ENCODE measurements around the gene CA5A. TPM values are rescaled to one million over a fixed set of nuclear protein-coding genes. Genes with fewer than 3 reads are reported as not detected.

The CA5A gene
- total RNA-seq, 4 donors from 2014 or later: not detected

DNA sequence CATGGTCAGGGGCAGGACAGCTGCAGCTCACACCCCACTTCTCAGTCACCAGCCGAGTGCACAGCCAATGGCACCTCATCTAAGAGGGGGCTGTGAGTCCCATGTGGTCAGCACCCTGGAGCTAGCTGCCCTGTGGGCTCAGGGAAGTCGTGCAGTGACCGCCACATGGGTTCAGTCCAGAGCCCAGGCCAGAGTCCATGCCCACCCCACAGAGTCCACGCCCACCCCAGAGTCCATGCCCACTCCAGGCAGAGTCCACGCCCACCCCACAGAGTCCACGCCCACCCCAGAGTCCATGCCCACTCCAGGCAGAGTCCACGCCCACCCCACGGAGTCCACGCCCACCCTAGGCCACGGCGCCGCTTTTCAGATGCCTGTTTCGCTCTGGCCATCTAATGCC, 91.1 kb downstream of the CA5A start:
- ATAC-seq: no peak
- intact Hi-C loops (cut with DNase I; ENCODE audit: low total_unique reads) (no loop called here), in situ Hi-C loops (cut with MboI; ENCODE audit: low sequenced_read_pairs in 4 of 4) (no loop called here)
- H3K27me3 ChIP-seq: no peaks in the 10 kb centered on the region
- peaks cover 32 to 54% of the 10 kb centered on the region in 2 donors for H3K4me1 ChIP-seq
- no peak overlapping the region for H3K4me3 ChIP-seq
- no peaks in the 10 kb centered on the region for H3K9me3 ChIP-seq
- no peak for DNase-seq
- H3K27ac ChIP-seq: peak overlapping the region in 3 of 4 donors; percentile 62 to 100 (median 73)
- TF ChIP-seq, protein P1, sequence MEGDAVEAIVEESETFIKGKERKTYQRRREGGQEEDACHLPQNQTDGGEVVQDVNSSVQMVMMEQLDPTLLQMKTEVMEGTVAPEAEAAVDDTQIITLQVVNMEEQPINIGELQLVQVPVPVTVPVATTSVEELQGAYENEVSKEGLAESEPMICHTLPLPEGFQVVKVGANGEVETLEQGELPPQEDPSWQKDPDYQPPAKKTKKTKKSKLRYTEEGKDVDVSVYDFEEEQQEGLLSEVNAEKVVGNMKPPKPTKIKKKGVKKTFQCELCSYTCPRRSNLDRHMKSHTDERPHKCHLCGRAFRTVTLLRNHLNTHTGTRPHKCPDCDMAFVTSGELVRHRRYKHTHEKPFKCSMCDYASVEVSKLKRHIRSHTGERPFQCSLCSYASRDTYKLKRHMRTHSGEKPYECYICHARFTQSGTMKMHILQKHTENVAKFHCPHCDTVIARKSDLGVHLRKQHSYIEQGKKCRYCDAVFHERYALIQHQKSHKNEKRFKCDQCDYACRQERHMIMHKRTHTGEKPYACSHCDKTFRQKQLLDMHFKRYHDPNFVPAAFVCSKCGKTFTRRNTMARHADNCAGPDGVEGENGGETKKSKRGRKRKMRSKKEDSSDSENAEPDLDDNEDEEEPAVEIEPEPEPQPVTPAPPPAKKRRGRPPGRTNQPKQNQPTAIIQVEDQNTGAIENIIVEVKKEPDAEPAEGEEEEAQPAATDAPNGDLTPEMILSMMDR (IDR thresholded peaks at IDR 0.05 in 4 of 5, conservative IDR thresholded peaks at IDR 0.05 in 1 of 5): no peak
- peaks cover 0 to 16% of the 10 kb centered on the region in 2 donors for H3K36me3 ChIP-seq

DNA sequence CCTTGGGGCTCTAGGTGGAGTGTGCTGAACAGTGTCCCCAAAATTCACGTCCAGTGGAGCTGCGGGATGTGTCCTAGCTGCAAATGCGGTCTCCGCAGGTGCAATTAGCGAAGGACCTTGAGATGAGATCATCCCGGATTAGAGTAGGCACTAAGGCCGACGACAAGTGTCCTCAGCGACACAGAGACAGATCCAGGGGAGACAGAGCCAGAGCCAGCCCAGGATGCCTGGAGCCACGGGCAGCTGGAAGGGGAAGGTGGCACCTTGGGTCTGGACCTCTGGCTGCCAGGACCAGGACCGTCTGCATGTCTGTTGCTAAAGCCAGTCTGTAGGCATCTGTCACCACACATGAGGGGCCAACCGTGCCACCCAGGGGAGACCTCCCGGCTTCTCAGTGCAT, 91.5 kb downstream of the CA5A start:
- TF ChIP-seq, protein P1 (IDR thresholded peaks at IDR 0.05 in 4 of 5, conservative IDR thresholded peaks at IDR 0.05 in 1 of 5): no peak
- H3K27ac ChIP-seq: peak overlapping the region in 1 of 4 donors; percentile 51
- DNase-seq: no peak
- no peaks in the 10 kb centered on the region for H3K9me3 ChIP-seq
- H3K4me1 ChIP-seq: peaks cover 28 to 50% of the 10 kb centered on the region in 2 donors
- peaks cover 0 to 20% of the 10 kb centered on the region in 2 donors for H3K36me3 ChIP-seq
- ATAC-seq: no peak
- intact Hi-C loops (cut with DNase I; ENCODE audit: low total_unique reads): no loop called here
- H3K27me3 ChIP-seq: no peaks in the 10 kb centered on the region
- no peak overlapping the region for H3K4me3 ChIP-seq
- in situ Hi-C loops (cut with MboI; ENCODE audit: low sequenced_read_pairs in 4 of 4): no loop called here

DNA sequence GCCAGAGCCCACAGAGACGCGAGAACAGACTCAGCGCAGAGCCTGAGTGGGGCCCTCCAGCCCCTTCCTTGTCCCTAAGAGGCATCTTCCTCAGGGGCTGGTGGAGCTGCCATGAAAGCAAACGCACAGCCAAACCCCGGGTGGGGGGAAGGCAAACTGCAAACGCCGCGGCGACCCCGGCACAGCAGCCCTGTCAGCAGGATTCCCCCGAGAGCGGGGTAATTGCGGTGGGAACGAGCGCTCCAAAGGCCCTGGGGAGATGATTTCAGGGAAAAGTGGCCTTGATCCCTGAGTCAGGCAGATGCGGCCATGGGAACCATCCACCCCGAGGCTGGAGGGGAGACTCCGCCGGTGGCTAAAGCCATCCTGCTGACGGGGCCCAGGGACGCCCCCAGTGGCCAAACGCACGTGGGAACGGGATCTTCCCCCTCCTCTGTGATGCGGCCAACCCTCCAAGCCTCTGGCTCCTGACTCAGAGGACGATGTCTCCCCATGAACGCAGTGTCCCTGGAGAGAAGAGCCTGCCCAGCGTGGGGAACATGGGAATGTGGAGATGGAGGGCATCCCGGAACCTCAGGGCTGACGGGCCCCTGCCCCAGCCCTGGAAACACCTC, 92.1 kb downstream of the CA5A start:
- DNase-seq: no peak

DNA sequence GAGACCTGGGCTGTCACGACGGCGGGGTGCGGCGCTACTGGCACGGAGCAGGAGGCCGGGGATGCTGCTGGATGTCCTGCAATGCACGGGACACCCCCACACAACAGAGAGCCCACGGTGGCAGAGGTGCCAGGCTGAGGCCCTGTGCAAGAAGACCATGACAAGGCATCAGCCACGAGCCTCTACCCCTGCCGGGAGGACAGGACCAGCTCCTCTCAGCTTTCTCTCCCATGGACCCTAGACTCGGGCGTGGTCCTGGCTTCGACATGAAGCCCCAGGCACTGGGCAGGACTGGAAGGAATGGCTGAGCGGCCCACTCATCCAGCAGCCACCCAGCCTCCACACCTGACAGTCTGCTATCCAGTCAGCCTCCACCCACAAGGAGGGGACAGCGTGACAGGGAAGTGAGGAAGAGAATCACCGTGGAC, 92.6 kb downstream of the CA5A start:
- in situ Hi-C loops (cut with MboI; ENCODE audit: low sequenced_read_pairs in 4 of 4) (no loop called here), intact Hi-C loops (cut with DNase I; ENCODE audit: low total_unique reads) (loop anchor here (2.0 kb wide), 1 partner anchor 15 kb away; no protein-coding TSS in a partner anchor)
- no peak for TF ChIP-seq POLR2A (IDR thresholded peaks at IDR 0.05)
- TF ChIP-seq, protein P1 (IDR thresholded peaks at IDR 0.05 in 4 of 5, conservative IDR thresholded peaks at IDR 0.05 in 1 of 5): no peak
- Histone ChIP-seq H3K27me3 (no peaks in the 10 kb centered on the region), H3K27ac (peak overlapping the region in 1 of 4 donors; percentile 20), H3K9me3 (no peaks in the 10 kb centered on the region), H3K4me1 (peaks cover 17 to 39% of the 10 kb centered on the region in 2 donors), H3K4me3 (no peak overlapping the region), H3K36me3 (peaks cover 0 to 31% of the 10 kb centered on the region in 2 donors)
- DNase-seq (no peak), ATAC-seq (no peak)

More for the DNA sequence above, 92.1 kb downstream of the CA5A start:
- ATAC-seq: no peak
- Histone ChIP-seq H3K27me3 (no peaks in the 10 kb centered on the region), H3K27ac (peak overlapping the region in 1 of 4 donors; percentile 51), H3K36me3 (peaks cover 0 to 26% of the 10 kb centered on the region in 2 donors), H3K4me1 (peaks cover 23 to 44% of the 10 kb centered on the region in 2 donors), H3K4me3 (no peak overlapping the region), H3K9me3 (no peaks in the 10 kb centered on the region)
- TF ChIP-seq, protein P1 (IDR thresholded peaks at IDR 0.05 in 4 of 5, conservative IDR thresholded peaks at IDR 0.05 in 1 of 5): no peak
- no peak for TF ChIP-seq POLR2A (IDR thresholded peaks at IDR 0.05)
- intact Hi-C loops (cut with DNase I; ENCODE audit: low total_unique reads): no loop called here
- in situ Hi-C loops (cut with MboI; ENCODE audit: low sequenced_read_pairs in 4 of 4): no loop called here

Measured in gastrocnemius medialis (tissue), 4 donors.